Astrocyte of the spinal cord (primary cell): Measurements from ENCODE around the gene ZNF423.
A peak's percentile ranks its signal among the peaks of the same experiment; 100 is the strongest.

Experiments used
- DNase-seq: peaks from one replicate; pipeline ENCODE4 v3.0.0; 2011; ENCODE audit warnings: low read depth, low spot score
- H3K4me3 ChIP-seq: 2 replicates; pipeline ENCODE4 v1.5.1; 2011; ENCODE audit warnings: low read depth, mild to moderate bottlenecking, low read length, moderate library complexity
- in situ Hi-C: cut with HindIII; loops from 2 replicates; pipeline ENCODE4 v1.10.0; 2017; ENCODE audit warnings: low sequenced_read_pairs
- TF ChIP-seq, protein P1 (sequence below): IDR thresholded peaks from 2 replicates; pipeline ENCODE4 v1.5.1; 2012; ENCODE audit warnings: low read depth, mild to moderate bottlenecking, low read length, inconsistent platforms

ZNF423 gene

DNA sequence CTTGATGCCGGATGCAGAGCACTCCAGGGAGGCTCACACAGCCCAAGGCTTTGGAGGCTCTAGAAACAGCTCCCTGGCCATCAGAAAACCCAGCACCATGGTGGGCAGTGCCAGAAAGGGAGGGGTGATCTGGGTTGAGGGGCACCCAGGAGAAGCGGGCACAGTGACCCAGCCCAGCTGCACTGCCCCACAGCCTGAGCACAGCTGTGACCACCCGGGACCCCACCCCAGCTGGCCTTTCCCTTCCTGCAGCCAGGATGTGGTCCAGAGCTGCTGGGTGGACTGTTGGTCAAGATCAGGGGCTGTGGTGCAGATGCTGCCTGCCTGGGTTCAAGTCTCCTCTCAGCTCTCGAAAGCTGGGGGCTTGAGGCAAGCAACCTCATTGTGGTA, 223.1 kb downstream of the ZNF423 start:
- TF ChIP-seq, protein P1, sequence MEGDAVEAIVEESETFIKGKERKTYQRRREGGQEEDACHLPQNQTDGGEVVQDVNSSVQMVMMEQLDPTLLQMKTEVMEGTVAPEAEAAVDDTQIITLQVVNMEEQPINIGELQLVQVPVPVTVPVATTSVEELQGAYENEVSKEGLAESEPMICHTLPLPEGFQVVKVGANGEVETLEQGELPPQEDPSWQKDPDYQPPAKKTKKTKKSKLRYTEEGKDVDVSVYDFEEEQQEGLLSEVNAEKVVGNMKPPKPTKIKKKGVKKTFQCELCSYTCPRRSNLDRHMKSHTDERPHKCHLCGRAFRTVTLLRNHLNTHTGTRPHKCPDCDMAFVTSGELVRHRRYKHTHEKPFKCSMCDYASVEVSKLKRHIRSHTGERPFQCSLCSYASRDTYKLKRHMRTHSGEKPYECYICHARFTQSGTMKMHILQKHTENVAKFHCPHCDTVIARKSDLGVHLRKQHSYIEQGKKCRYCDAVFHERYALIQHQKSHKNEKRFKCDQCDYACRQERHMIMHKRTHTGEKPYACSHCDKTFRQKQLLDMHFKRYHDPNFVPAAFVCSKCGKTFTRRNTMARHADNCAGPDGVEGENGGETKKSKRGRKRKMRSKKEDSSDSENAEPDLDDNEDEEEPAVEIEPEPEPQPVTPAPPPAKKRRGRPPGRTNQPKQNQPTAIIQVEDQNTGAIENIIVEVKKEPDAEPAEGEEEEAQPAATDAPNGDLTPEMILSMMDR, result no peak

DNA sequence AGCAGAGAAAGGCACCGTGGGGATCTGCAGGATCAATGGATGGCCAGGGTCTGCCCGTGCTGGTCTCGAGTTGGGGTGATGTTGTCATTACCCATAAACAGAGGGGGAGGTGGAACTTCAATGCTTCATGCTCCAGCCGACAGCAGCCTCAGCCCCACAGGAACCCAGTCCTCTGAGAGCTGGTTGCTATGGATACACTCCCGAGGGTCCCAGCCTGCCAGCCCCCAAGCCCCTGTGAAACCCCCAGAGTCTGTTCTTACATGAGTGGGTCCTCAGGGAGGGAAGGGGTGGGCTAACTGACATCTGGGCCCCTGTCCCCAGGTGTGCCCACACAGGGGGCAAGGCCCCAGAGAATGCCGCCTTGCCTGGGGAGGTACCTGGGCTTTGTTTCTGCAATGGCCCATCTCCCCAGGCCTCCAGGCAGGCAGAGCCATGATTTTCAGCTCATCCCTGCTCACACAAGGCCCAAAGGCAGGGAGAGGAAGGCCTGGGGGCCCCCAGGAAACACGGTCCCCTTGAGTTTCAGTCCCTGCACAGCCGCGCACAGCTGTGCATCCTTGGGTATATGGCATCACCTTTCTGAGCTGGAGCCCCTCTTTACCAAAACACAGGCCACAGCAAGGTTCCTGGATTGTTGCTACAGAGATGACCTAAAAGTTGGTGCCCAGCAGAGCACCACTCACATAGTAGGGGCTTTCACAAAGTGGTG, 223.7 kb downstream of the ZNF423 start:
- in situ Hi-C loops, result no loop called here
- TF ChIP-seq, protein P1, result no peak
- no peak for DNase-seq
- H3K4me3 ChIP-seq, result no peak overlapping the region

More for the DNA sequence above, 223.1 kb downstream of the ZNF423 start:
- no peak overlapping the region for H3K4me3 ChIP-seq
- DNase-seq, result no peak
- in situ Hi-C loops, result no loop called here

DNA sequence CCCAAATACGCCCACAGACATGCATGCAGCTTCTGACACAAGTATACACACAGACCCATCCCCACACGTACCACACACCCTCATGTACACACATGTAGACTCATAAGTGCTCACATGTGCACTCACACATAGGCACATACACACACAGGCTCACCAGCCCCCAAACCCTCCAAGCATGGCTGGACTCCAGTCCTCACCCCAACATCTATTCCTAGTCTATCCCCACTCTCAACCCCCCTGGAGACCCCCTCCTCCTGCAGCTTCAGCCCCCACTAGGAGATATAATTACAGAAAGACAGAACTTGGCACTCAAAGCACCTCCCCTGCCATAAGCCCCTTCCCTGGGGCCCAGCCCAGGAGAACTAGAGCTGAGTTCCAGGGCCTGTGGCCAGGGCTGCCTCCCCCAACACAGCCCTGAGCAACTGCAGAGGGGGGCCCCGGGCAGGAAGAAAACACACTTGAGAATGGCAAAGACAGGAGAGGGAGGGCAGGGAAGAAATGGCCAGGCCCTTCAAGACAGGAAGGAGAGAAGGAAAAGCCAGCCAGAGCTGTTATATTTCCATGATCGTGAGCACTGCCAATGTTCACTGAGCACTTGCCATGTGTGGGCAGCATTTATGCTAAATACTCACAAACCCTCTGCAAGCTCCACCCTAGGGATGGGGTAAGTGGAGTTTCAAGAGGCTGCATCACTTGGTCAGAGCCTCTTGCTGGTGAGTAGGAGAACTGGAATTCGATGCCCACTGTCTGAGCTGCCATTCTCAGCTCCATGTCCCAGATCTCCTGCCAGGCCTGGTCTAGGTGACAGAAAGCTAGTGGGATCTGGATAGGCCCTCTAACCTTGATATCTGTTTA, 224.5 kb downstream of the ZNF423 start:
- TF ChIP-seq, protein P1, result no peak
- H3K4me3 ChIP-seq, result no peak overlapping the region
- in situ Hi-C loops, result no loop called here
- DNase-seq, result peak; percentile 38

DNA sequence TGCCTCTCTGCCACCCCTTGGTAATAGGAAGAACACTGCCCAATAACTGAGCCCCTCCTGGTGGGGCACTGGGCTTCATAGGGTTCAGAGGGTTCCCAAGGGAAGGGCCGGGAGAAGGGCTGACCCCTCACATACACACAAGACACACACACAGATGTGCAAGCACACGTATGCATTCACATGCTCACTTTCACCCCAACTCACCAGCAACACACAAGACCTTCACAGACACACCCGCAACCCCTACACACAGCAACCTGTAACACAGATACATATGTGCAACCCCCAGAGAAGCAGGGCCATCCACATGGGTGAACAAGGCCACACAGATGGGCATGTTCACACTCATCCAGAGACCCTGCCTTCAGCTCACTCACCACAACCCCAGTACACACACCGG, 225.1 kb downstream of the ZNF423 start:
- H3K4me3 ChIP-seq, result no peak overlapping the region
- DNase-seq, result no peak
- TF ChIP-seq, protein P1, result no peak
- in situ Hi-C loops, result no loop called here

DNA sequence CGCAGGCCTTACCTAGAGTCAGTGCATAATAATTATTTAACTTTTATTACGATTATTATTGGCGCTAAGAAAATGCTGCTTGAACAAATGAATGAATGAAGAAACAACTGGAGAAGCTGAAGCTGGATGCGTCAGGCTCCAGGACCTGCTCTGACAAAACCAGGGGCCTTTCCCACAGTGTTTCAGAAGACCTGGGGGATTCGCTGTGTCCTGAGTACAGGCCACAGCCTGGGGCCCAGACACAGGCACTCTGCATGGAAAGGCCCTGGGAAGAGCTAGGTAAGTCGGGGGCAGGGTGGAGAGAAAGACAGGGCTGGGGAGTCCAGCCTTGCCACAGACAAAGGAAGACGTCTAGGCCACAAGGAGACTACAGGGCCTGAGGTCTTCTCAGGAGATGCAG, 226.1 kb downstream of the ZNF423 start:
- no peak for DNase-seq
- no peak overlapping the region for H3K4me3 ChIP-seq
- in situ Hi-C loops, result no loop called here
- TF ChIP-seq, protein P1, result no peak

DNA sequence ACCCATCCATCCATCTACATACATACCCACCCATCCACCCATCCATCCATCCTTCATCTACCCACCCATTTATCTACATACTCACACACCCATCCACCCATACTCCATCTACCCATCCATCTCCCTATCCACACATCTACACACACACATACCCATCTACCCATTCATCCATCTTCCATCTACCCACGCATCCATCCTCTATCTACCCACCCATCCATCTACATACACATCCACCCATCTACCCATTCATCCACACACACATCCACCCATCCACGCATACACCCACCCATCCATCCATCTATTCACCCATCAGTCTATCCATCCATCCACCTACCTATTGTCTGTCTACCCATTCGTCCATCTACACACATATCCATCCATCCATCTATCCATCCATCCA, 227.8 kb downstream of the ZNF423 start:
- DNase-seq, result no peak
- TF ChIP-seq, protein P1, result no peak
- in situ Hi-C loops, result no loop called here
- H3K4me3 ChIP-seq, result no peak overlapping the region
